Ascending aorta (tissue), 2 donors: ENCODE results near the gene GPC6. TPM values are rescaled to one million over a fixed set of nuclear protein-coding genes. Genes with fewer than 3 reads are reported as not detected.

Source experiments
- DNase-seq, 2 donors: peaks; one replicate each; pipeline ENCODE4 v3.0.0-alpha.2; 2019; ENCODE audit warnings: low spot score in 2 of 2
- H3K27ac ChIP-seq, 2 donors: fragments of 200-600 bp; sonication (generic); one replicate each; pipeline ENCODE4 v1.5.1; 2016 to 2017; ENCODE audit warnings: mild to moderate bottlenecking in 1 of 2
- H3K27me3 ChIP-seq: fragments of 200-600 bp; sonication (generic); one replicate; pipeline ENCODE4 v1.5.1; 2017
- H3K36me3 ChIP-seq, 2 donors: fragments of 200-600 bp; sonication (generic); one replicate each; pipeline ENCODE4 v1.5.1; 2016
- H3K4me1 ChIP-seq, 2 donors: fragments of 200-600 bp; sonication (generic); one replicate each; pipeline ENCODE4 v1.5.1; 2016 to 2017; ENCODE audit warnings: mild to moderate bottlenecking in 1 of 2
- H3K4me3 ChIP-seq, 2 donors: fragments of 200-600 bp; sonication (generic); one replicate each; pipeline ENCODE4 v1.5.1; 2016 to 2017; ENCODE audit warnings: mild to moderate bottlenecking in 1 of 2
- H3K9me3 ChIP-seq, 2 donors: fragments of 200-600 bp; sonication (generic); one replicate each; pipeline ENCODE4 v1.5.1; 2016
- intact Hi-C: fragments of 100-400 bp; cut with DNase I; formaldehyde crosslinking; loops from one replicate; pipeline ENCODE4 v1.15.1; 2023
- total RNA-seq: library from RNA; depleted of rRNA; stranded (reverse); fragments of >200 nt; gene quantifications from one replicate; pipeline ENCODE4 v1.1.0, GENCODE V29; 2016
- TF ChIP-seq, protein P1 (sequence below), 3 experiments: fragments of 200-600 bp in 2 of 3; fragments of 450-650 bp in 1 of 3; sonication (generic) in 2 of 3; IDR thresholded peaks; one replicate each; pipeline ENCODE4 v1.5.1; 2016 to 2019; ENCODE audit warnings: antibody characterized with exemption in 3 of 3, mild to moderate bottlenecking in 1 of 3, moderate library complexity in 1 of 3

Gene GPC6
- total RNA-seq, 1 donor from 2014 or later, result 23.2 TPM

DNA sequence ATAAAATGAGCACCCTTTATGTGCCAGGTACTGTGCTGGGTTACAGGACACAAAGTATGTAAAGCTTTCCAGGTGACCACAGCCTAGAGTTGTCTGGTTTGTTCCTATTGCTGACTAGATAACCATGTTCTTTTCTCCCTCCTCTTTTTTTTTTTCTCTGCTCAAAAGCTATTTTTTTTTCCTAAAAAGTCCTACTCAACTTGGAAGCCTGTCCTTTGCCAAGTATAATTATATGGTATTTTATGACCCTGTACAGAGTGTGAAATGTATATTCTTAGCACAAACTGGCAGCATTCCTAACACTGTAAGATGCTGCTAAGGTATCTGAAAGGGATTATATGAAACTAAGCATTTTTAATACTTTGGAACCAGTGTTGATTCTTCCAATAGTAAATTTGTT is 171.0 kb downstream of the GPC6 start:
- Histone ChIP-seq H3K27me3 (no peaks in the 10 kb centered on the region), H3K36me3 (no peaks in the 10 kb centered on the region), H3K4me3 (no peak overlapping the region), H3K4me1 (no peaks in the 10 kb centered on the region), H3K9me3 (no peaks in the 10 kb centered on the region), H3K27ac (no peak overlapping the region)
- no peak for DNase-seq
- intact Hi-C loops, result no loop called here
- TF ChIP-seq, protein P1, sequence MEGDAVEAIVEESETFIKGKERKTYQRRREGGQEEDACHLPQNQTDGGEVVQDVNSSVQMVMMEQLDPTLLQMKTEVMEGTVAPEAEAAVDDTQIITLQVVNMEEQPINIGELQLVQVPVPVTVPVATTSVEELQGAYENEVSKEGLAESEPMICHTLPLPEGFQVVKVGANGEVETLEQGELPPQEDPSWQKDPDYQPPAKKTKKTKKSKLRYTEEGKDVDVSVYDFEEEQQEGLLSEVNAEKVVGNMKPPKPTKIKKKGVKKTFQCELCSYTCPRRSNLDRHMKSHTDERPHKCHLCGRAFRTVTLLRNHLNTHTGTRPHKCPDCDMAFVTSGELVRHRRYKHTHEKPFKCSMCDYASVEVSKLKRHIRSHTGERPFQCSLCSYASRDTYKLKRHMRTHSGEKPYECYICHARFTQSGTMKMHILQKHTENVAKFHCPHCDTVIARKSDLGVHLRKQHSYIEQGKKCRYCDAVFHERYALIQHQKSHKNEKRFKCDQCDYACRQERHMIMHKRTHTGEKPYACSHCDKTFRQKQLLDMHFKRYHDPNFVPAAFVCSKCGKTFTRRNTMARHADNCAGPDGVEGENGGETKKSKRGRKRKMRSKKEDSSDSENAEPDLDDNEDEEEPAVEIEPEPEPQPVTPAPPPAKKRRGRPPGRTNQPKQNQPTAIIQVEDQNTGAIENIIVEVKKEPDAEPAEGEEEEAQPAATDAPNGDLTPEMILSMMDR (IDR thresholded peaks at IDR 0.05), result no peak

DNA sequence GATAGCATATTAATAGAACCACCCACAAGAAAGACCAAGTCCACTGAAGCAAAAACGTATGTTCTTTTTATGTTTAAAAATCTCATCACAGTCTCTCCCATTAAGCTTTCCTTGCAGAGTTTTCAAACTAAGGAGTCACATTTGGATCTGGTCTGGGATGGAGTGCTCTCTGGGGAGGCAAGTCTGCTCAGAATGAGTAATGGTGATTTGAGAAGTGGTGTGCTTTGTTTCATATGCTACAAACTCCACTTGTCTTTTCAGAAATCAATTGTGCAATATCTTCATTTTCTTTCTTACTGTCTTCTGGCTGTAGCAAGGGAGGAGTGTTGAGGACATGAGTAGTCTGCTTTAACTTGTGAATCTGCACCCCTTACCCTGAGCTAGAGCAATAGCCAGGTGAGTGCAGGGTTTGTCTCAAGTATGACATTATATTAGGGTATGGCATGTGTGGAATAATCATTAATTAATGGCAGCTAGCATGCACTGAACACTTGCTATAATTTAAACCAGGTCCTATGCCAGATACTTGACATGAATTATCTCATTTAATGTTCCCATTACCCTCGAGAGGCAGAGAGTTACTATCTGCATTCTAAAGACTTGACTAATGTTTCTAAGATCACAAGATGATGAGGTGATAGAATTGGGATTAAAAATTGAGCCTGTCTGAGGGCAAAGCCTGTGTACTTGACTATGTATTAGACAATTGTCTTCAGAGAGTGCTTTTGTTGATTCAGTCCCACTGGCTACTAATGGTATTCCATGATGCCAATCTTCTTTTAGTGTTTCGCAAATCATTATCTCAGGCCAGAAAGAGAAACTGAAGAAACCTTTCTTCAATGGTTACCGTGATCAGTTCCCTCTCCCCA is 171.8 kb downstream of the GPC6 start:
- H3K36me3 ChIP-seq, result no peaks in the 10 kb centered on the region
- no peaks in the 10 kb centered on the region for H3K27me3 ChIP-seq
- TF ChIP-seq, protein P1 (IDR thresholded peaks at IDR 0.05), result no peak
- no peak for DNase-seq
- no peak overlapping the region for H3K4me3 ChIP-seq
- no peaks in the 10 kb centered on the region for H3K4me1 ChIP-seq
- H3K9me3 ChIP-seq, result no peaks in the 10 kb centered on the region
- H3K27ac ChIP-seq, result no peak overlapping the region
- intact Hi-C loops, result no loop called here

DNA sequence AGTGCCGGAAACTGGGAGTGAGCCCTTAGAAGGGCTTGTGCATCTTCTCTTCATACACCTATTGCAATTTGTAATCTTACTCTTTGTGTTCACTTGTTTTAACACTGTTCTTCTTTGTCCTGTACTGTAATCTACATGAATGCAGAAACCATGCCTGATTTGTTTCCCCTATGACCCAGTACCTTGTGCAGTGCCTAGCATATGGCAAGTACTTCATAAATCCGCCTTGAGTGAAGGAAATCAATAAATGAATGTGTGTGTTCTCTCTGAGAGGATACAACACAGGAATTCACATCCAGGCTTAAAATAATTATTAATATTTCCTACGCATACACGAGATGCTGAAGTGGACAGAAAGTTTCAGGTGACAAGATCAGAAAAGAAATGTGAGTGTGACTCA is 172.6 kb downstream of the GPC6 start:
- Histone ChIP-seq H3K36me3 (no peaks in the 10 kb centered on the region), H3K27me3 (no peaks in the 10 kb centered on the region), H3K9me3 (no peaks in the 10 kb centered on the region), H3K4me1 (no peaks in the 10 kb centered on the region), H3K27ac (no peak overlapping the region), H3K4me3 (no peak overlapping the region)
- DNase-seq, result no peak
- TF ChIP-seq, protein P1 (IDR thresholded peaks at IDR 0.05), result no peak
- intact Hi-C loops, result no loop called here

DNA sequence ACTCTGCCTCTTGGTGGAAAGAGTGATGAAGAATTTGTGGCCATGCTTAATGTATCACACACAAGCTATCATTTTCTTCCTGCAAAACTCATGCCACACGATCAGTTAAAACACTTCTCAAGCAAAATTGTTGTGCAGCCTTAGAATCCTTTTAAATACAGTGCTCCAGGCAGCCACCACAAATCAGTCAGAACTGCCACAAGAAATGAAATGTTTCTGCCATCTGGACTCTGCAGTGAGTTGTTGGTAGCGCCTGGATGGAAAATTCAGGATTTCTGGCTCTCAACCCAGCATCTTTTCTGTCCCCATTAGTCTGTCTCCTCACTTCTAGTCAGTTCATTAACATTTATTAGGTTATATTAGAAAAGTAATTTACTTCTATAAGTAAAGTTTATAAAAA is 179.5 kb downstream of the GPC6 start:
- Histone ChIP-seq H3K4me1 (no peaks in the 10 kb centered on the region), H3K36me3 (no peaks in the 10 kb centered on the region), H3K27ac (no peak overlapping the region), H3K4me3 (no peak overlapping the region), H3K9me3 (no peaks in the 10 kb centered on the region), H3K27me3 (no peaks in the 10 kb centered on the region)
- intact Hi-C loops, result no loop called here
- TF ChIP-seq, protein P1 (IDR thresholded peaks at IDR 0.05), result no peak
- no peak for DNase-seq

DNA sequence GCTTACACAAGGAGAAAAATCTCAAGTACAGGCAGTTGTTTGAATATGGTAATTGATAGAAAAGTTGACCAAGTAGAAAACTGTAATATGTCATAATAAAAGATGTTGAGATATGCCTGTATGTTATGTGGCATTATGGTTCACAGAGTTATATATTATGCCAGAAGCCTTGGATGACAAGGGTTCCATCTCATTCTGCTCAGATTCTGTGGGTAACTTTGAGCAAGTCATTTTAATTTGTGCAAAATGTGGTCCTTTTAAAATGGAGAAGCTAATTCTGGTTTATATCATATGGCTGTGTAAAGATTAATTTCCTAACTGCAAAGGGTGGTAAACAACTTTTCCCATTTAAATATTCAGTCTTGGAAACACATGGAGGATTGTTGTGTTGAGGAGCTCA is 180.9 kb downstream of the GPC6 start:
- intact Hi-C loops, result no loop called here
- no peaks in the 10 kb centered on the region for H3K9me3 ChIP-seq
- H3K27me3 ChIP-seq, result no peaks in the 10 kb centered on the region
- H3K4me1 ChIP-seq, result no peaks in the 10 kb centered on the region
- H3K27ac ChIP-seq, result no peak overlapping the region
- TF ChIP-seq, protein P1 (IDR thresholded peaks at IDR 0.05), result no peak
- DNase-seq, result no peak
- no peak overlapping the region for H3K4me3 ChIP-seq
- no peaks in the 10 kb centered on the region for H3K36me3 ChIP-seq
